ENCODE data around the gene TTLL8. TPM values are rescaled to one million over a fixed set of nuclear protein-coding genes. Genes with fewer than 3 reads are reported as not detected.

Gene TTLL8
- total and polyA plus RNA-seq, 2 of the 8 experiments (the other 6 are each of a cell fraction or from before 2014, with no cell fraction given): not detected

DNA sequence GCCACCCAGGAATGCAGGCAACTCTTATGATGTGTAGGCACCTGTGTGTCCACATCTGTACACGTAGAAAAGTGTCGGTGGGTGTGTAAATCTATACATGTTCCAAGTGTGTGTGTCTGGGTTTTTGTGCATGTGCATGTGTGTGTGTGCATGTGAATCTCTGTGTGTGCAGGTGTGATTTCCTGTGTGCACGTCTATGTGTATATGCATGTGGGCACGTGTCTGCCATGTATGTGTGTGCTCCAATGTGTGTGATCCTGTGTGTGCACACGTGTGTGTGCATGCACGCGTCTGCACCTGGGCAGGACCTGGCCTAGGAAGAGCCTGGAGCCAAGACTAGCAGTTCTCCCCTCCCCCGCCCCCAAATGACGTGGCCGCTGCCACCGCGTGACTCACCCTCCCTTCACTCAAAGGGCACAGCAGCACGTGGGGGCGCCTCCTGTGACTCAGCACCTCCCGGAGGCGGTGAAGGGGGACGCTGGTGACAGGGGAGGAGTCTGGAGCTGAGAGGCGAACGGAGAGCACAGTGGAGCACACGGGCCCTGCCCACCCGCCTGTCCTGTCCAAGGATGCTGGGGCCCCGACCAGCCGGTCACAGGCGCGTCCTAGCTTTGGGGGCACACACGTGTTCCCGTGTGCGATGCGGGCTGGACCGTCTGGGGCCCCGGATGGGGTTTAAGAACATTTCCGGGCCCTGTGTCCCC lies 87.4 kb downstream of the TTLL8 start (continued):
- TF ChIP-seq, protein P1, sequence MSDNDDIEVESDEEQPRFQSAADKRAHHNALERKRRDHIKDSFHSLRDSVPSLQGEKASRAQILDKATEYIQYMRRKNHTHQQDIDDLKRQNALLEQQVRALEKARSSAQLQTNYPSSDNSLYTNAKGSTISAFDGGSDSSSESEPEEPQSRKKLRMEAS (IDR thresholded peaks at IDR 0.05): peak; percentile 97
- TF ChIP-seq HDAC2 (IDR thresholded peaks at IDR 0.05; ENCODE audit: borderline replicate concordance in 1 of 2, low read depth in 2 of 2, low read length in 2 of 2) (no peak), ASH2L (IDR thresholded peaks at IDR 0.05; ENCODE audit: low read length) (peak; percentile 41), BRCA1 (IDR thresholded peaks at IDR 0.05; ENCODE audit: low read depth, low read length) (no peak), CHD1 (IDR thresholded peaks at IDR 0.05; ENCODE audit: low read depth, low read length) (no peak), ZNF274 (IDR thresholded peaks at IDR 0.05; ENCODE audit: borderline replicate concordance, extremely low read depth, low read length) (no peak)
- TF ChIP-seq, protein P2, sequence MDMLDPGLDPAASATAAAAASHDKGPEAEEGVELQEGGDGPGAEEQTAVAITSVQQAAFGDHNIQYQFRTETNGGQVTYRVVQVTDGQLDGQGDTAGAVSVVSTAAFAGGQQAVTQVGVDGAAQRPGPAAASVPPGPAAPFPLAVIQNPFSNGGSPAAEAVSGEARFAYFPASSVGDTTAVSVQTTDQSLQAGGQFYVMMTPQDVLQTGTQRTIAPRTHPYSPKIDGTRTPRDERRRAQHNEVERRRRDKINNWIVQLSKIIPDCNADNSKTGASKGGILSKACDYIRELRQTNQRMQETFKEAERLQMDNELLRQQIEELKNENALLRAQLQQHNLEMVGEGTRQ (IDR thresholded peaks at IDR 0.05; ENCODE audit: low read length): peak; percentile 77
- TF ChIP-seq, protein P3, sequence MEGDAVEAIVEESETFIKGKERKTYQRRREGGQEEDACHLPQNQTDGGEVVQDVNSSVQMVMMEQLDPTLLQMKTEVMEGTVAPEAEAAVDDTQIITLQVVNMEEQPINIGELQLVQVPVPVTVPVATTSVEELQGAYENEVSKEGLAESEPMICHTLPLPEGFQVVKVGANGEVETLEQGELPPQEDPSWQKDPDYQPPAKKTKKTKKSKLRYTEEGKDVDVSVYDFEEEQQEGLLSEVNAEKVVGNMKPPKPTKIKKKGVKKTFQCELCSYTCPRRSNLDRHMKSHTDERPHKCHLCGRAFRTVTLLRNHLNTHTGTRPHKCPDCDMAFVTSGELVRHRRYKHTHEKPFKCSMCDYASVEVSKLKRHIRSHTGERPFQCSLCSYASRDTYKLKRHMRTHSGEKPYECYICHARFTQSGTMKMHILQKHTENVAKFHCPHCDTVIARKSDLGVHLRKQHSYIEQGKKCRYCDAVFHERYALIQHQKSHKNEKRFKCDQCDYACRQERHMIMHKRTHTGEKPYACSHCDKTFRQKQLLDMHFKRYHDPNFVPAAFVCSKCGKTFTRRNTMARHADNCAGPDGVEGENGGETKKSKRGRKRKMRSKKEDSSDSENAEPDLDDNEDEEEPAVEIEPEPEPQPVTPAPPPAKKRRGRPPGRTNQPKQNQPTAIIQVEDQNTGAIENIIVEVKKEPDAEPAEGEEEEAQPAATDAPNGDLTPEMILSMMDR (IDR thresholded peaks at IDR 0.05; ENCODE audit: control extremely low read depth in 1 of 3, insufficient read depth in 1 of 3, low read depth in 1 of 3, low read length in 3 of 3): no peak

Measured in H1 (cell line).